Stimulated activated CD4-positive, alpha-beta T cell treated with anti-CD3 and anti-CD28 coated beads, Interleukin-4, amount 100 ng/mL, for 24 hours (primary cell): ENCODE results near the gene CEP95.
"Not testable (repeated sequence)": the region's sequence is repeated elsewhere in the genome, so short reads cannot be mapped to it uniquely, and the experiment has no call there.

Source experiments
- DNase-seq: peaks from one replicate; pipeline ENCODE4 v3.0.0-alpha.2; 2020

CEP95 gene

DNA sequence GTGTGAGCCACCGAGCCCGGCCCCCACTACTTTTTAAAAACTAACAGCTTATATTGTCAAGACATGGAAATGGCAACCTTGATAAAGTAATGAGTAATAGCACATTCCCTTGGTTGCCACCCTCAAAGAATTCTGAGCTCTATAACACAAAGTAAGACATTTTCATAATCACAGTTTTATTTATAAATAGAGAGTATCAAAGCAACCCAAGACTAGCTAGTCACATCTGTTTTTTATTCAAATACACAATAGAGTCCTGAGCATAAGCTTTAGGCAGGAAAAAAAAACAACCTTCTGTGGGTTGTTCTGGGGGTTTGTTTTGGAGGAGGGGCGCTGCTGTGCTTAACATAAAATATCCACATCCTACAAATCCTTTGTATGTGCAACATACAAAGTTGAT lies 68.7 kb downstream of the CEP95 start:
- DNase-seq = no peak

DNA sequence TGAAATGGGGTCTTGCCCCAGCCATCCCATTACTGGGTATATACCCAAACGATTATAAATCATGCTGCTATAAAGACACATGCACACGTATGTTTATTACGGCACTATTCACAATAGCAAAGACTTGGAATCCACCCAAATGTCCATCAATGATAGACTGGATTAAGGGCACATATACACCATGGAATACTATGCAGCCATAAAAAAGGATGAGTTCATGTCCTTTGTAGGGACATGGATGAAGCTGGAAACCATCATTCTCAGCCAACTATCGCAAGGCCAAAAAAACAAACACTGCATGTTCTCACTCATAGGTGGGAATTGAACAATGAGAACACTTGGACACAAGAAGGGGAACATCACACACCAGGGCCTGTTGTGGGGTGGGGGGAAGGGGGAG lies 70.2 kb downstream of the CEP95 start:
- not testable (repeated sequence) for DNase-seq

DNA sequence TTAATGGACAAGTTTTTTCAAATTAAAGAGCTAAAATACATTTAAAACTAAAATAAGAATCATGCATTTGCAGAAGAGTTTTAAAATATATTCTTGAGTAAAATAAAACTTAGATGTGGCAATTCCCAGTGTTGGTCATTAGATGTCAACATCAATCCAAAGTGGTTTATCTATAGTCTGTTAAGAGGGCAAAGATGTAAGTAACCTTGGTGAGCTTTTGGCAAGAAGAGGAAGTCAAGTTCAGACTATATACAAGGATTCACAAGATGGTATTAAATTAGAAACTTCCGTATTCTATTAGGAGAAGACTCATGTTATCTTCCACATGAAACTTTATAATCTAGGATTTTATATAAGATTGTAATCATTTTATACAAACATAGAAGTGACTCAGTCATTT lies 73.1 kb downstream of the CEP95 start:
- no peak for DNase-seq

DNA sequence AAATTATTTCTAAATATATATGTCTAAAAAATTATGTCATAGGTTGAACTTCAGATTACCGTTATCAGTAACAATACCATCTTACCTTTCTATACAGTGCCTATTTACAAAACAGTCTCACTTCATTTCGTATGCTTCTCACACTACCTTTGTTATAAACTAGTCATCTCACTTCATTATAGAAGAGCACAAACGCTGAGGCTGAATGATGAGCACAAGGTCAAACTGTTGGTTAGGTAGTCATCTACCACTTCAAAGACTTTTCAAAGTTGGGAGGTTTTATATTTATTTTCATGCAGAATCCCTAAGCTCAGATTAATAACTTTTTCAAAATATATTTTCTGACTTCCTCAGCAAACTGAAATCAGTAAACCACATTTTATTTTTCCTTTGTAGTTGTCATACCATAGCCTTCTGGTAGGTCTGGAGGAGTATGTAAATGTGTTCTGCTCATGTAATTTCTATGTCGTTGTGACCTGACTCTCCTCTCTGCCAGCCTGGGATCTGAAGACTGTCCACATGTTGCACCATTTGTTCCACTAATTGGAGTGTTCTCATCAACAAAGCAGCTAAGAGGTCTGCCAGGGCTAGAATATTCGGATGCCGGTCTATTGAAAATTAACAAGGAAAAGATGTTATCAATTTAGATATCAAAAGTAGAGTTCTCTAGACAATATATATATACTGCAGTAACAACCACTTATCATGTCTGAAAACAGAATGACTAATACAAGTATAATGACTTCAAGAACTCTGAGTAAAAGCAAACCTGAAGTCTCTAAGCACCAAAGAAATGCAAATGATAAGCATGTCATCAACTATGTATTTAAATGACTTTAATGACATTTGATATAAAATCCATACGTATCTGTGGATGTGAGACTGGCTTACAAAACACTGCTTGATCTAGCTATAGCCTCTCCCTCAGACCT lies 73.9 kb downstream of the CEP95 start:
- DNase-seq = peak; percentile 10

DNA sequence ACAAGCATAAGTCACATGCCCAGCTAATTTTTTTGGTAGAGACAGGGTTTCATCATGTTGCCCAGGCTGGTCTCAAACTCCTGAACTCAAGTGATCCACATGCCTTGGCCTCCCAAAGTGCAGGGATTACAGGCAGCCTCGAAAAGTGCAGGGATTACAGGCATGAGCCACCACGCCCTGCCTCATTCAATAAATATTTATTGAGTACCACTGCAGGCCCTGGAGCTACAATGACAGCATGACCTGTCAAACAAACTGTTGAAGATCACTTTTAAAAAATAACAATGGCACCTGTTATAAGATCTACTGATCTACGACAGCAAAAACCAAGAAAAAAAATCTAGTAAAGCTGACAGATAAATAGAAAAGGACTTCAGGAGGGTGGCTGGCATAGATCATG lies 76.3 kb downstream of the CEP95 start:
- no peak for DNase-seq

DNA sequence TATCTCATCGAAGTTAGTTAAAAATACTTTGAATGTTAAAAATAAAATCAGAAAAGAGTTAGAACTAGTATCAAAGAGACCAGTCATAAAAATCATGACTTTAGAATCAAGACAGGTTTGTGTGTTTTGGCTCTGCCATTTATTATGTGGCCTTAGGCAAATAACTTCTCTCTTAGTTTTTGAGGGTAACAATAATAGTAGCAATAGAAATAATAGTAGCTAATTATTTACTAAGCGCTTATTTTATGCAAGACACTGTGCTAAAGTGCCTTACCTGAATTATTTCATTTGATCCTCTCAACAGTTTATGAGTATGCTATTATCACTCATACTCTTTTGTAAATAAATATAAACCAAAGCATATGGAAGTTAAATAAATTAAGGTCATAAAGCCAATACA lies 78.4 kb downstream of the CEP95 start:
- DNase-seq = no peak
